OCI-LY7 (cell line): ENCODE results near the gene DPP10.

Source experiments
- EZH2phosphoT487 ChIP-seq: fragments of 200-600 bp; sonication (generic); IDR thresholded peaks from 2 replicates; pipeline ENCODE4 v1.6.1; 2018; ENCODE audit warnings: low read depth, borderline replicate concordance, mild to moderate bottlenecking, mixed run types, antibody characterized with exemption, low read length, moderate library complexity, mixed read lengths
- TF ChIP-seq, protein P1 (sequence below): fragments of 200-600 bp; sonication (generic); conservative IDR thresholded peaks from 2 replicates; pipeline ENCODE4 v1.5.1; 2014; ENCODE audit warnings: mild to moderate bottlenecking, antibody characterized with exemption, low read length, moderate library complexity, mixed read lengths

DNA sequence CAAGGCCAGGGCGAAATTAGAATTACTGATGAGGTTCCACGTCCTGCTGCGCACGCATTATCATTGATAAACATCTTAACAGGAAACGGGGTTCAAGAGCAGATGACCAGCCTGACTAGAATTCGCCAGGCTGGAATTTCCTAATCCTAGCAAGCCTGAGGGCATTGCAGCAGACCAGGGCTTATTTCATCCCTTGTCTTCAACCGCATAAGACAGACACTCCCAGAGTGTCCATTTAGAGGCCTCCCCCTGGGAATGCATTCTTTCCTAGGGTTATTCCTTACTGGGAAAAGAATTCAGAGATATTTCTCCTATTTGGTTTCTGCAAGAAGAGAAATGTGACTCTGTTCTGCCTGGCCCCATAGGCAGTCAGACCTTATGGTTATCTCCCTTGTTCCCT, 486.8 kb downstream of the DPP10 start:
- TF ChIP-seq, protein P1, sequence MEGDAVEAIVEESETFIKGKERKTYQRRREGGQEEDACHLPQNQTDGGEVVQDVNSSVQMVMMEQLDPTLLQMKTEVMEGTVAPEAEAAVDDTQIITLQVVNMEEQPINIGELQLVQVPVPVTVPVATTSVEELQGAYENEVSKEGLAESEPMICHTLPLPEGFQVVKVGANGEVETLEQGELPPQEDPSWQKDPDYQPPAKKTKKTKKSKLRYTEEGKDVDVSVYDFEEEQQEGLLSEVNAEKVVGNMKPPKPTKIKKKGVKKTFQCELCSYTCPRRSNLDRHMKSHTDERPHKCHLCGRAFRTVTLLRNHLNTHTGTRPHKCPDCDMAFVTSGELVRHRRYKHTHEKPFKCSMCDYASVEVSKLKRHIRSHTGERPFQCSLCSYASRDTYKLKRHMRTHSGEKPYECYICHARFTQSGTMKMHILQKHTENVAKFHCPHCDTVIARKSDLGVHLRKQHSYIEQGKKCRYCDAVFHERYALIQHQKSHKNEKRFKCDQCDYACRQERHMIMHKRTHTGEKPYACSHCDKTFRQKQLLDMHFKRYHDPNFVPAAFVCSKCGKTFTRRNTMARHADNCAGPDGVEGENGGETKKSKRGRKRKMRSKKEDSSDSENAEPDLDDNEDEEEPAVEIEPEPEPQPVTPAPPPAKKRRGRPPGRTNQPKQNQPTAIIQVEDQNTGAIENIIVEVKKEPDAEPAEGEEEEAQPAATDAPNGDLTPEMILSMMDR = no peak
- no peak for TF ChIP-seq EZH2phosphoT487
